HL-60 (cell line): Measurements from ENCODE around the gene NME7.

Experiments
- DNase-seq, 2 experiments: peaks; one replicate each; pipeline ENCODE4 v3.0.0-alpha.2; 2010 to 2020; ENCODE audit warnings: low read depth in 1 of 2, low spot score in 1 of 2
- H3K27ac ChIP-seq: fragments of 250-450 bp; sonication (Bioruptor Pico); replicated peaks from 2 replicates; pipeline ENCODE4 v1.5.1; 2020; ENCODE audit warnings: mild to moderate bottlenecking, moderate library complexity
- H3K27me3 ChIP-seq: fragments of 250-450 bp; sonication (Bioruptor Pico); 2 replicates; pipeline ENCODE4 v1.5.1; 2021; ENCODE audit warnings: mild to moderate bottlenecking, moderate library complexity; ENCODE audit not compliant: insufficient read depth, poor library complexity, severe bottlenecking
- H3K4me3 ChIP-seq: replicated peaks from 2 replicates; pipeline ENCODE4 v1.5.1; 2011; ENCODE audit warnings: mild to moderate bottlenecking, control low read depth, low read length; ENCODE audit not compliant: insufficient read depth
- GABPA ChIP-seq: IDR thresholded peaks from 2 replicates; pipeline ENCODE4 v1.6.1; 2012; ENCODE audit warnings: low read depth
- POLR2AphosphoS5 ChIP-seq: IDR thresholded peaks from 2 replicates; pipeline ENCODE4 v1.6.1; 2012; ENCODE audit warnings: low read depth
- SPI1 ChIP-seq: IDR thresholded peaks from 2 replicates; pipeline ENCODE4 v1.6.1; 2012; ENCODE audit warnings: low read depth, mild to moderate bottlenecking, borderline replicate concordance
- TF ChIP-seq, protein P1 (sequence below): IDR thresholded peaks from one replicate; pipeline ENCODE4 v1.5.1; 2011; ENCODE audit warnings: low read length, control low read depth, inconsistent platforms; ENCODE audit not compliant: insufficient read depth
- TF ChIP-seq, protein P2 (sequence below): IDR thresholded peaks from 2 replicates; pipeline ENCODE4 v1.6.1; 2012; ENCODE audit warnings: low read depth; ENCODE audit not compliant: insufficient replicate concordance

Gene NME7

DNA sequence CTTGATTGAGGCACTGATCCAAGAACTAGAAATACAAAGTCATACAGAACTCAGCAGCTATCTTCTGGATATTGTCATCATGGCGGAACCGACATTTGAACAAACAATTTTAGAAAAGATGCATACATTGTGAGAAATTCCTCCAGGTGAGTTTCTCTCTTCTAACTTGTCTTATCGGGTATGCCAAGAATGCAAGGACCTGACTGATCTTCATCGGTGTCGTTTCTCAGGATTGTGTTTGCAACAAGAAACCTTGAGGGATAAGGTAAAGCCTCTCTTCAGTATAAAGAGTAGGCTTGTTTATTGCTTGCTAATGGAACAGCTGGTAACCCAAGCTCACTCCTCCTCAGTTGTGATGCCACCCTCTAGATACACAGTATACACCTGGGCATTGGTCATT lies 62.2 kb downstream of the NME7 start:
- TF ChIP-seq, protein P1, sequence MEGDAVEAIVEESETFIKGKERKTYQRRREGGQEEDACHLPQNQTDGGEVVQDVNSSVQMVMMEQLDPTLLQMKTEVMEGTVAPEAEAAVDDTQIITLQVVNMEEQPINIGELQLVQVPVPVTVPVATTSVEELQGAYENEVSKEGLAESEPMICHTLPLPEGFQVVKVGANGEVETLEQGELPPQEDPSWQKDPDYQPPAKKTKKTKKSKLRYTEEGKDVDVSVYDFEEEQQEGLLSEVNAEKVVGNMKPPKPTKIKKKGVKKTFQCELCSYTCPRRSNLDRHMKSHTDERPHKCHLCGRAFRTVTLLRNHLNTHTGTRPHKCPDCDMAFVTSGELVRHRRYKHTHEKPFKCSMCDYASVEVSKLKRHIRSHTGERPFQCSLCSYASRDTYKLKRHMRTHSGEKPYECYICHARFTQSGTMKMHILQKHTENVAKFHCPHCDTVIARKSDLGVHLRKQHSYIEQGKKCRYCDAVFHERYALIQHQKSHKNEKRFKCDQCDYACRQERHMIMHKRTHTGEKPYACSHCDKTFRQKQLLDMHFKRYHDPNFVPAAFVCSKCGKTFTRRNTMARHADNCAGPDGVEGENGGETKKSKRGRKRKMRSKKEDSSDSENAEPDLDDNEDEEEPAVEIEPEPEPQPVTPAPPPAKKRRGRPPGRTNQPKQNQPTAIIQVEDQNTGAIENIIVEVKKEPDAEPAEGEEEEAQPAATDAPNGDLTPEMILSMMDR, result no peak
- TF ChIP-seq, protein P2, sequence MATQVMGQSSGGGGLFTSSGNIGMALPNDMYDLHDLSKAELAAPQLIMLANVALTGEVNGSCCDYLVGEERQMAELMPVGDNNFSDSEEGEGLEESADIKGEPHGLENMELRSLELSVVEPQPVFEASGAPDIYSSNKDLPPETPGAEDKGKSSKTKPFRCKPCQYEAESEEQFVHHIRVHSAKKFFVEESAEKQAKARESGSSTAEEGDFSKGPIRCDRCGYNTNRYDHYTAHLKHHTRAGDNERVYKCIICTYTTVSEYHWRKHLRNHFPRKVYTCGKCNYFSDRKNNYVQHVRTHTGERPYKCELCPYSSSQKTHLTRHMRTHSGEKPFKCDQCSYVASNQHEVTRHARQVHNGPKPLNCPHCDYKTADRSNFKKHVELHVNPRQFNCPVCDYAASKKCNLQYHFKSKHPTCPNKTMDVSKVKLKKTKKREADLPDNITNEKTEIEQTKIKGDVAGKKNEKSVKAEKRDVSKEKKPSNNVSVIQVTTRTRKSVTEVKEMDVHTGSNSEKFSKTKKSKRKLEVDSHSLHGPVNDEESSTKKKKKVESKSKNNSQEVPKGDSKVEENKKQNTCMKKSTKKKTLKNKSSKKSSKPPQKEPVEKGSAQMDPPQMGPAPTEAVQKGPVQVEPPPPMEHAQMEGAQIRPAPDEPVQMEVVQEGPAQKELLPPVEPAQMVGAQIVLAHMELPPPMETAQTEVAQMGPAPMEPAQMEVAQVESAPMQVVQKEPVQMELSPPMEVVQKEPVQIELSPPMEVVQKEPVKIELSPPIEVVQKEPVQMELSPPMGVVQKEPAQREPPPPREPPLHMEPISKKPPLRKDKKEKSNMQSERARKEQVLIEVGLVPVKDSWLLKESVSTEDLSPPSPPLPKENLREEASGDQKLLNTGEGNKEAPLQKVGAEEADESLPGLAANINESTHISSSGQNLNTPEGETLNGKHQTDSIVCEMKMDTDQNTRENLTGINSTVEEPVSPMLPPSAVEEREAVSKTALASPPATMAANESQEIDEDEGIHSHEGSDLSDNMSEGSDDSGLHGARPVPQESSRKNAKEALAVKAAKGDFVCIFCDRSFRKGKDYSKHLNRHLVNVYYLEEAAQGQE, result no peak
- TF ChIP-seq GABPA (no peak), POLR2AphosphoS5 (no peak), SPI1 (no peak)
- no peak for DNase-seq
- Histone ChIP-seq H3K4me3 (no peak overlapping the region), H3K27me3 (no peaks in the 10 kb centered on the region), H3K27ac (no peak overlapping the region)

DNA sequence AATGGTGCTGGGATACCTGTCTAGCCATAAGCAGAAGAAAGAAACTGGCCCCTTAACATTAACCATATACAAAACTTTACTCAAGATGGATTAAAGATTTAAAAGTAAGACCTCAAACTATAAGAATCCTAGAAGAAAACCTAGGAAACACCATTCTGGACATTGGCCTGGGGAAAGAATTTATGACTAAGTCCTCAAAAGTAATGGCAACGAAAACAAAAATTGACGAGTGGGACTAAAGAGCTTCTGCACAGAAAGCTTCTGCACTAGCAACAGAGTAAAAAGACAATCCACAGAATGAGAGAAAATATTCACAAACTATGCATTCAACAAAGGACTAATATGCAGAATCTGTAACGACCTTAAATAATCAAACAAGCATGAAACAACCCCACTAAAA lies 66.7 kb downstream of the NME7 start:
- DNase-seq, result no peak
- TF ChIP-seq, protein P1, result no peak
- TF ChIP-seq POLR2AphosphoS5 (no peak), SPI1 (no peak), GABPA (no peak)
- TF ChIP-seq, protein P2, result no peak
- no peaks in the 10 kb centered on the region for H3K27me3 ChIP-seq
- H3K4me3 ChIP-seq, result no peak overlapping the region
- H3K27ac ChIP-seq, result no peak overlapping the region

DNA sequence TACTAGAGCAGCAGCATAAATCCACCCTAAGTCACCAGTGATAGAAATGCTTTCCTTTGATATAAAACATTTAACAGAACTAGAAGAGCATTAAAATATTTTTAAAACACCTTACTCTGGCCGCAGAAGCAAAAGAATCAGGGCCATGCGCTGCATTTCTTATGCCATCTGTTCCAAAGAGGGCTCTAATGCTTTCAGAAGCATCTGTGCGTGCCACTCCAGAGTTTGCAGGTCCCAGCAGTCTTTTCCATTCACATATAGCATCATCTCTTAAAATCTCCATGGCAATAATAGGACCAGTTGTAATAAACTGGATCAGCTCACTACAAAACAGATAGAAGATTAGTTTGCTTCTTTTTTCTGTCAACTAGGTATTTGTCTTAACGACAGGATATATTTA lies 69.2 kb downstream of the NME7 start:
- no peak for DNase-seq

More for the DNA sequence above, 69.2 kb downstream of the NME7 start:
- H3K4me3 ChIP-seq, result no peak overlapping the region
- H3K27me3 ChIP-seq, result no peaks in the 10 kb centered on the region
- TF ChIP-seq SPI1, result no peak
- TF ChIP-seq, protein P2, result no peak
- no peak for TF ChIP-seq POLR2AphosphoS5
- TF ChIP-seq, protein P1, result no peak
- TF ChIP-seq GABPA, result no peak
- H3K27ac ChIP-seq, result no peak overlapping the region
